GM21360 (cell line): Measurements from ENCODE around the gene RING1.

Source experiments
- ATAC-seq: cut with Tn5 transposase; IDR thresholded peaks from one replicate; pipeline ENCODE4 v1.9.1; 2021; ENCODE audit warnings: mild to moderate bottlenecking, moderate library complexity; ENCODE audit not compliant: unreplicated experiment

Gene RING1

GRCh38 chr6:33171880-33172687 is 36.2 kb upstream of the RING1 start:
- no peak for ATAC-seq

DNA sequence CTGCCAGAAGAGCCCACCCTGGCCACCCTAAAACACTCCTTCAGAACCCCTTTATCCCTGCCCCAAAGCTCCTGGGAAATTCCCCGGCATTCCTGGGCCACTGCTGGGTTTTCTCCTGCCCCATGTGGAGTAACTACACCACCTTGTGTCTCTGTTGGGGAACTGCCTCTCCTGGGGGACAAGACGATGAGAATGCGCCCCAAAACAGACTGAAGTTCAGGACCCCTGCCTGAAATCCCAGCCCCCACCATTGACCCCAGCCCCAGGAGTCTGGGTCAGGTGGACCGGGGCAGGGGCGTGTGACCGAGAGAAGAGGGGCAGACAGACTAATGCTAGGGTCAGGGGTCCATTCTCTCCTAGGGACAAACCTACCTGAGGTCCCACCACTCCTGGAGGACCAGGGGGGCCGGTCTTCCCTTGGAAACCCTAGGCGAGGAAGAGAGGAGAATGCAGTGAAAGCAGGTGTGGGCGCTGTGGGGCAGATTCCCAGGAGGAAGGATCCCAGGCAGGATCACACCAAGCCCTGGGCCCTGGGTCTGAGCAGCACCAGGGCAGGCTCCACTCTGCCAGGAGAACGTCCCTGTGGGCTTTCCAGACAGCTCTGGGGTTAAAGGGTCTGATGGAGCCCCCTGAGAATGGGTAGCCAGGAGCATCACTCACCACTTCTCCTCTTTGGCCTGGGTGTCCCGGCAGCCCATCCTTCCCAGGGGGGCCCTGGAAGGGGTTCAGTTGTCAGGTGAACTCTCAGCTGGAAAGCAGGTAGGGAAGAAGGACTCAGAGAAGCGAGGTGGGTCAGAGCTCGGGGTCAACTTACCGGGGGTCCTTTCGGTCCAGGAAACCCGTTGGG is 35.4 kb upstream of the RING1 start:
- ATAC-seq = no peak

DNA sequence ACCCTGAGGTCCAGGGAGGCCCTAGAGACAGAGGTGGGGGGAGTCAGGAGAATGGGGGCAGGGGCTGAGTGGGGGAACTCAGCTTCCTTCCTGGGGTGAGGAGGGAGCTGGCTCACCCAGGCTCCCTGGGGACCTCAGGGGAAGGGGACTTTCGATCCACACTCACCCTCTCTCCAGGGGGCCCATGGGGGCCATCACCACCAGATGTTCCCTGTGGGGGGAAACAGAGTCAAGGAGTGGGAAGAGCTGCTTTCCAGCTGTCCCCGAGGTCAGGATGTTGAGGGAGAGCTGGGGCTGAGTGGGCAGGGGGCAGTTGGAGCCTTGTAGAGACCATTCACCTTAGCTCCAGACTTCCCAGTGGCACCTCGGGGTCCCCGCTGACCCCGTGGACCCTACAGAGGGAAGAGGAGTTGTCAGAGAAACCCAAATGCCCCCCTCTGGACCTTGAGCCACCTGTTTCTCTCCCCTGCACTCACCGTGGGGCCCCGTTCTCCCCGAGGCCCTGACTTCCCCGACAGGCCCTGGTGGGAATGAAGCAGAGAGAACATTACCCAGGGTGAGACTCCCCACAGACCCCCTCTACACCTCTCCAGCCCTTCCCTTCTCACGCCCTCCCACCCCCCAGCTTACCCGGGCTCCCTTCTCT is 34.6 kb upstream of the RING1 start:
- ATAC-seq = no peak

GRCh38 chr6:33174784-33175183 is 33.5 kb upstream of the RING1 start:
- no peak for ATAC-seq

- no peak for ATAC-seq
Observed at GRCh38 chr6:33175436-33176069, 32.7 kb upstream of the RING1 start.

- no peak for ATAC-seq
Observed at GRCh38 chr6:33176906-33177305, 31.4 kb upstream of the RING1 start.

DNA sequence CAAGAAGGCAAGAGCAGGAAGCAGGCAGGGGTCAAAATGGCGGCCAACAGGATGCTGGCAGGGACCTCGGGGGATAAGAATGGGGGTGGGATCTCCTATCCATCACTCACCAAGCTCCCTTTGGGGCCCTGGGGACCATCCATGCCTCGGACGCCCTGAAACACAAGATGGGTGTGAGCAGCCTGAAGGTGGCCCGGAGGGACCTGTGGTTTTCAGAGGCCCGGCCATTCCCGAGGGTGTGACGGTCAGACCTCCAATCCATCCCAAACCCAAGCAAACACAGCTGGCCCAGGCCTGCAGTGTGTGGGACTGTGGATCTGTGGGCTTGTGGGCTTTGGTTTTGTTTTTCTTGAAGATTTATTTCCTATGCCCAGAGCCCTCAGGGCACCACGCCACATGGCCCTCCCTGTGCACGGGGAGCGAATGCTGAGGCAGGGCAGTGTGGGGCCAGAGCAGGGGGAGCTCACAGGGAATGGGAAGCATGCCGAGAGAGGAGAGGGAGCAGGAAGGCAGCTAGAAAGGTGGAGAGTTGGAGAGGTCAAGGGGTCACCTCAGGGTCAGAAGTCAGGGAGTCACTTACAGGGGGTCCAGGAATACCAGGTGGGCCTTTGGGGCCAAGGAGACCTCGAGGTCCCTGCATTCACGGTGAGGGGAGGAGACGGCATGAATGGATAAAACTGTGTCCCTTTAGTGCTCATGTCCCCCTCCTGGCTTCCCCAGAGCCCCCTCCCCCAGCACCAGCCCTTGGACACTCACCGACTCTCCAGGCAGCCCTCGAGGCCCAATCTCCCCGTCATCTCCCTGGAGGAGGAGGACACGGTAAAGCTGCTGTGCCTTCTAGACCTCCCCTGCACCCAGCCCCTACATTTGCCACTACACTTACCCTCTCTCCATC is 30.5 kb upstream of the RING1 start:
- ATAC-seq = no peak

DNA sequence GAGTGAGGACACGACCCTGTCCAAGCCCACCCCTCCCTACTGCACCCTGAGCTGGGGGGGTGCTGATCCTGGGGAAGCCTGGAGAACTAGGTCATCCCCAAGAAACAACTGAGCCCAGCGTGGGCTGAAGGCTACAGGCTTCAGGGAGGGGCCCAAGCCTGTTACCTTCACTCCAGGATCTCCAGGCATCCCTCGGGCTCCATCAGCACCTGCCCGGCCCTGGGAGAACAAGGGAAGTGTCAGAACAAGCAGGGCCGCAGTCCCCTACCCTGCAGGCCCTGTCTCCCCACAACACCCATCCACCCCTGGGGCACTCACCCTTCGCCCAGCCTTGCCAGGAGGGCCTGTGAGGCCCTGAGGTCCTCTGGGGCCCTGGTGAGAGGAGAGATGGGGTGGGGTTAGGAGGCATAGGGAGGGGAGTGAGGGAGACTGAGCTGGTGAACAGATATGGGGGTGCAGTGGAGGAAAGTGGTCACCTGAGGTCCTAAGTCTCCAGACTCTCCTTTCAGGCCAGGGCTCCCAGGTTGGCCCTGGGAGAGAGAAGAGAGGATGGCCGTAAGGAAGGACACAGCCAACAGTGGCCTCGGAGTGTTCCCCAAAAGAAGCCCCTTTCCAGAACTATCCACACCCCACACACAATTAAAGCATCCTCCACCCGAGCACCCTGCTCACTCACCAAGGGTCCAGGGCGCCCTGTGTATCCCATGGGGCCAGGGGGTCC is 29.4 kb upstream of the RING1 start:
- ATAC-seq = no peak

DNA sequence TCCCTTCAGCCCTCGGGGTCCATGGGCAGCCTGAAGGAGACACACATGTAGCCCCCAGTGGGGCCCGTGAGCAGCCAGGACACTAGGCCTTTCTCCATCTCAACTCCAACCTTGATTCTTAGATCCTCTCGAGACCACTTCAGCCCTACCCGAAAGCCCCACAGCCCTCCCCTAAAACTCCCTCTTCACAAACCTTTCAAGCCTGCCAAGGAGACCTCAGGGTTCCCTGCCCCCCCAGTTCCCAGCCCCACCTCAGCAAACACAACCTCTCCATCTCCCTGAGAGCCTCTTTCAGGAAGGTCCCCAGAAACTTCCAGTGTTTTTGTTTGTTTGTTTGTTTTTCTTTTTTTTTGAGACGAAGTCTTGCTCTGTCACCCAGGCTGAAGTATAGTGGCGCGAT is 27.2 kb upstream of the RING1 start:
- ATAC-seq = no peak

GRCh38 chr6:33183071-33183683 is 25.1 kb upstream of the RING1 start:
- no peak for ATAC-seq

DNA sequence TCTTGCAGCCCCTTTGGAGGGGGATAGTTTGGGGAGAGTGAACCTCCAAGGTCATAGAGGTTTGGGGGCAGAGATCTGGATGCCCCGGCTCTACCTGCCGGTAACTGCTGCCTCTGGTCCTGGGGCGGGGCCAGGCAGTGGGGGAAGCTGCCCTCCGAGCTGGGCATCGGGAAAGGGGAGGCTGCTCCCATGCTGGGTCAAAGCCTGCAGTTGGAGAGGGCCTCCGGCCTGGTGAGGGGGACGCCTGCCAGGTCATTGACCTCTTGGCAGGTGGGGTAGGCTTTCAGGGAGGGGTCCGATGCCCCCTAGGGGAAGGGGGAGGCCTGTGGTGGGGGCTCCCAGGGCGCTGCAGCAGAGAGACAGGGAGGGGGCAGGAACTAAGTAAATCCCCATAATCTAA is 23.1 kb upstream of the RING1 start:
- no peak for ATAC-seq

GRCh38 chr6:33185654-33186187 is 22.6 kb upstream of the RING1 start:
- no peak for ATAC-seq

DNA sequence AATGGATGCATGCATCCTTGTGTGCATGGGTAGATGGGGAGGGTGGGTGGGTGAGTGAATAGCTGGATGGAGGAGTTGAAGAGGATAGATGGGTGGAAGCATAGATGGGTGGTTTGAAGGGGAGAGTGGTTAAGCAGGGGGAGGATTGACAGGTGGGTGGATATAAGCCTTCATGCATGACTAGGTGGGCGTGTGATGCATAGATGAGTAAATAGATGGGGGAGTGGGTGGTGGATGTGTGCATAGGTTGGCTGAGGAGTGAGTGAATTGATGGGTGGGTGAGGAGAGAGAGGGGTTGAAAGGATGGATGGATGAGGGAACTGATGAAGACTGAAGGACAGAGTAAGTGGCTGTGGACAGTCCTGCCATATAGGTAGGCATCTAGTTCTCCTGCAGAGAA is 20.5 kb upstream of the RING1 start:
- no peak for ATAC-seq

- ATAC-seq = no peak
Observed at GRCh38 chr6:33189164-33189563, 19.1 kb upstream of the RING1 start.

GRCh38 chr6:33189625-33190448 is 18.5 kb upstream of the RING1 start:
- no peak for ATAC-seq

DNA sequence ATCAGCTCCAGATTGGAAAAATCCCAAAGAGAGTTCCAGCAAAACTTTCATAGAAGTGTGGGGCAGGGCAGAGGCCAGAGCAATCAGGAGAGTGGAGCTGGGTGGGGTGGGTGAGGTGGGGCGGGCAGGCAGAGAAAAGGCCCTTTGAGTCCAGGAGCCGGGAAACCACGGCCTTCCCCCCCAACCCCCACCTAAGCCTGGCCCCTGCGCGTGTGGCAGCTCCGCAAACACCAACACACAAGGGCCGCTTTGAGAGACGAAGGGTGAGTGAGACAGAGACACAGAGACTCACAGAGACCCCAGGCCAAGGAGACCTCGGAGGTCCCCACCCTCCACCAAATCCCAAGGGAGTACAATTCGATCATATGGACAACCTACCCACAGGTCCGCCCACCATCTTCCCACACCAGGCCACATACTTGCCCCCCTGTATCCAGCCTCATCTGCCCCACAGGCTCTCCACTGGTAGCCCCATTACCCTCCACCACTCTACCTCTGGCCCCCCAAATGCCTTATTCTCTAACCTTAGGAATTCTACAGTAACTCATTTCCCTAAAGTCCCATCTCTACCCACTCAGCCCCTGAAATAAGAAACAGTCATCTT is 17.7 kb upstream of the RING1 start:
- no peak for ATAC-seq

- ATAC-seq = no peak
Observed at GRCh38 chr6:33191383-33192104, 16.8 kb upstream of the RING1 start.
